GM21717 (cell line): ENCODE measurements around the gene MOK.

Experiments used
- ATAC-seq: cut with Tn5 transposase; IDR thresholded peaks from one replicate; pipeline ENCODE4 v1.9.1; 2021; ENCODE audit warnings: mild to moderate bottlenecking, moderate library complexity; ENCODE audit not compliant: unreplicated experiment

MOK gene

DNA sequence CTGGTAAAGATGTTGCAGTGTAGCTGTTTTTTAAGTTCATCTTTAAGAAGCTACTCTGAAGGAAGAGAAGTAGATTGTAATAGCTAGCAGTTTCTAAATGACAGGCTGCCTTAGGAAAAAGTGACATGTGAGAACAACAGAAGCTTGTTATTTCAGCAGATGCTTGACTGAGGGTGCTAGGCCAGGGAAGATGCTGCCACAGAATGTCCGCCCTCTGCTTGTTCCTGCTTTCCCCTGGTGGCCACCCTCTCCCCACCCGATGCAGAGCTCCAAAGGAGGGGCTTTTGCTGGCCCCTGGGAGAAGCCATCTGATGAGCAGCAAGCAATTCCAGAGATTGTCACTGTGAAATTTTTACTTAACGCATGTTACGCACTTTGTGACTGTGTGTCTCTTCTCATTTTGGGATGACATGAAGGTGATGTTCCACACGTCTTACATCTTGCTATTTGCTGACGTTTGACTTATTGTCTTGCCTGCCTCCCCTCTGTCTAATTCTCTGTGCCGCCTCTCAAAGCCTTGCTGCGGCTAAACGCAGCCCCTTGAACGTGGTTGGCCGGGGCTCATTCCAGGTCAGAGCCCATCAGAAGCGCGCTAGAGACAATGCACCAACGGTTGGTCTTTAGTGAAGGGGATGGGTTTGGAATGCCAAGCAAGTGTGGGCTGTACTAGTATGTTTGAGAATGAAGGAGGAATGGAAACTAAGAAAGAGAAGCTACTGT, 120.5 kb downstream of the MOK start:
- ATAC-seq, result no peak

DNA sequence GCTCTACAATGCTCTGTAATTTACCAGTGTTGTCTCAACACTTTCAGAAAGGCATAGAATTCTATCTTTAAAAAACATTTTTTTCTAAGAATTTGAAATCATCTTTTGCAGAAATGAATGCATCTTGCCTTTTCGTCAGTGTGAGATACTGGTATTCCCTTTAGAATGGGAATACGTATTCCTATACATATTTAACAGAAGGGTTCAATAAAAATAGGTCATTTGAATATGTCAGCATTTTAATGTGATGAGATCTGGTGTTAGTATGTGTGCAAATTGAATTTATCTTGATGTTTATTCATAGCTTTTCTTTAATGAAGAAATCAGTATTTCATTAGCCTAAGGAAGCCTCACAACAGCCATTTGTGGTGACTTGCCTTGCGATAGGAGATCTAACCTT, 121.1 kb downstream of the MOK start:
- ATAC-seq, result no peak

DNA sequence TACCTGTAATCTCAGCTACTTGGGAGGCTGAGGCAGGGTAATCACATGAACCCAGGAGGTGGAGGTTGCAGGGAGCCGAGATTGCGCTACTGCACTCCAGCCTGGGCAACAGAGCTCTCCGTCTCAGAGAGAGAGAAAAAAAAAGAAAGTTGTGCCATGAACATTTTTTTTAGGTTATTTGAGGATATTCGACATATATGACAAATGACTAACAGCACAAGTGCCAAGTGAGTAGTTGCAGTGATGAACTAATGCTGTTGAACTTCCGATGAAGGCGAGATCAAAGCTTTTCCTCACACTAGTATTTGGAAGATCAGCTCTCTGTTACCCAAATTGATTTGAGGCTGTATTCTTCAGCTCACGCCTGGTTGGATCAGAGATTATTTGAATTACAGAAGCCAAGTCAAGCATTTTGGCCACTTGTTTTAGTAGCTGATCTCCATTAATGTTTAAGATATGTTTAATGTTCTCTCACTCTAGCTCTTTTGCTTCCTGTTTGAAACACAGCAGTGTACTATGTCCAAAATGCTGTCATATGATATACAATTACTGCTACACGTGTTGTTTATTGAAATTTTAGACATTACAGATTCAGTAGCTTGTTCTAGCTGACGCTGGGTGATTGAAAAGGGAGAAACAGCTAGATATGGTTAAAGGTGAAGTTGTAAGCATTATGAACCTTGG, 121.9 kb downstream of the MOK start:
- no peak for ATAC-seq

DNA sequence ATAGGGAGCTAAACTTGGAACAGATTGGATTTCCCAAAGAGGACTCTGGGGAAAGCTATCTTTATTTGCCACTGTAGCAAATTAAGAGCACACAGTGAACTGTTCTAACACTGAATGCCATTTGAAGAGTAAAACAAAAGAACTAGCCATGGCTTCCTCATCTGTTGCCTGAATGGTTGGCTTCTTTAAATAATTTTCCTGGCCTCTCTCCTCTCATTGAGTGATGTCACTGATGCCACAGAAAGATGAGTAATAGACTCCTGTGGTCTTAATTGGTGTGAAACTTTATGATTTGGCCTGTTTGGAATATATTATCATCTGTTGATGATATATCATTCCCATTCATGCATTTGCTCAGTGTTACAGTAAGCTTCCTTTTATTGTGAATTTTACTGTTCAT, 122.8 kb downstream of the MOK start:
- ATAC-seq, result no peak

DNA sequence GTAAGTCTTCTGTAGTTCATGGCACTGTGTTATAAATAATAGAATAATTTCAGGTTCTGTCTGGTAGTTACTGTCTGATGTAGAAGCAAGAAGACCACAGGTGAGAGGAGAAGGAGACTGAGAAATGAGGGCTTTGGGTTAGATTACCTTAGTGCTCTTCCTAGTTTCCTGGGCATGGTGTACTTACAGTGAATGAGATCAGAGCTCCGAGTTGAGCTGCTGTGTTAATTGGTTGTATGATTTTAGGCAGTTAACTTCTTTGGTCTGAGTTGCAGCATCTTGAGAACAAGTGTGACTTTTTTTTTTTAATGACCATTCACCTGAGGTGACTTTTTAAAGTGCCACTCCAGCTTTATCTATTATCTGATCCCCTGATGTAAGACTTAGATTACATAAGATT, 123.8 kb downstream of the MOK start:
- ATAC-seq, result no peak

DNA sequence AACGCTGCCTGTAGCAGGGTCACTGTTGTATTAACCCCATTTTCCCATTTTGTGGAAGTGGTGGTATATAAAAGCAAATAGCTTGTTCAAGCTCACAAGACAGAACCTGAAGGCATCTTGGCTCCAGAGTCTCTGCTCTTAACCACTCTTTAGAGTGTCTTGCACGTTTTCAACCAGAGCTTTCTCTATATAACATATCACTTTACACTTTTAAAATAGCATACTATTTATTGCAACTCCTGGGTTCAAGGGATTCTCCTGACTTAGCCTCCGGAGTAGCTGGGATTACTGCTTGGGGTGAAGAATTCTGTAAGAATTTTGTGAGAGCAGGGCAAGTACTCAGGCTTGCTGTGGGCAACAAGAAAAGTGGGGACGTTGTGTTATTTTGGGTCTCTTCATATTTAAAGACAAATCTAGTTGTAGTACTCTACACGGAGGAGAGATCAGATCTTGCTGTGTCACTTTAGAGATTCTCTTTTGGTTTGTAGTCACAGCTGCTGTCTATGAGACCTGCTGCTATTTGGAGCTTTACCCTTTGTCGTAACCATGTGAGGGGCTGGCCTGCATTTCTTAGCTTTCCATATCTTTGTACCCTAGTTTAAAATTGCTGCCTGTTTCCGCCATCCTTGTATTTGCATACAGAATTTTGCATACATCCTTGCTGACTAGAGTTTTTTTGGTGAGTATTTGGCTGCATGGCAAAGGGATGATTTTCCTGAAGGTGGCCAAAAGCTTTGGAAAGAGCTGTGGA, 124.5 kb downstream of the MOK start:
- no peak for ATAC-seq
